Measurements from ENCODE around the gene MRPL40.
"Not testable (repeated sequence)": the region's sequence is repeated elsewhere in the genome, so short reads cannot be mapped to it uniquely, and the experiment has no call there.

Gene MRPL40

GRCh38 chr22:19442166-19442565, 9.8 kb downstream of the MRPL40 start:
- H3K27ac ChIP-seq (ENCODE audit: extremely low read depth, low read depth, low read length) = no peak overlapping the region
- peaks cover 3 to 57% of the 10 kb centered on the region in 2 experiments; a peak in 2 of 3 replicates for H3K36me3 ChIP-seq (ENCODE audit: control insufficient read depth in 2 of 2, insufficient read depth in 1 of 2, low read length in 2 of 2)
- no peaks in the 10 kb centered on the region for H3K4me1 ChIP-seq (ENCODE audit: control insufficient read depth, insufficient read depth, low read length)
- no peak overlapping the region for H3K4me3 ChIP-seq (ENCODE audit: low read depth, low read length)
- POLR2A ChIA-PET = no interaction called here
- CTCF ChIA-PET = interaction anchor here (0.7 to 1.5 kb wide), 2 partner anchors 15 to 188 kb away, joined by 7 read pairs; no protein-coding TSS in a partner anchor
- TF ChIP-seq ZNF704 (tag by site-specific recombination; IDR thresholded peaks at IDR 0.05) = no peak
- TF ChIP-seq ZNF549 (tag by site-specific recombination; IDR thresholded peaks at IDR 0.05) = no peak
- TF ChIP-seq ZNF645 (tag by site-specific recombination; IDR thresholded peaks at IDR 0.05) = no peak
- TF ChIP-seq ZBTB6 (tag by site-specific recombination; IDR thresholded peaks at IDR 0.05) = no peak
- TF ChIP-seq ZNF768 (tag by site-specific recombination; IDR thresholded peaks at IDR 0.05) = no peak
- no peak for TF ChIP-seq ZNF677 (tag by site-specific recombination; IDR thresholded peaks at IDR 0.05)
- no peak for TF ChIP-seq ZNF146 (tag by site-specific recombination; IDR thresholded peaks at IDR 0.05)
- H3K9me3 ChIP-seq (ENCODE audit: control insufficient read depth, insufficient read depth, low read depth, low read length) = no peaks in the 10 kb centered on the region

GRCh38 chr22:19443544-19444211, 11.3 kb downstream of the MRPL40 start:
- CTCF ChIA-PET = interaction anchor here (0.6 to 1.5 kb wide), 4 partner anchors 16 to 275 kb away, joined by 3 to 7 read pairs (median 3); no protein-coding TSS in a partner anchor
- H3K36me3 ChIP-seq (ENCODE audit: control insufficient read depth in 2 of 2, insufficient read depth in 1 of 2, low read length in 2 of 2) = peaks cover 3 to 54% of the 10 kb centered on the region in 2 experiments; a peak in 2 of 3 replicates

GRCh38 chr22:19445279-19445982, 13.1 kb downstream of the MRPL40 start:
- H3K9me3 ChIP-seq (ENCODE audit: control insufficient read depth, insufficient read depth, low read depth, low read length); H3K27ac ChIP-seq (ENCODE audit: extremely low read depth, low read depth, low read length); H3K4me3 ChIP-seq (ENCODE audit: low read depth, low read length); H3K4me1 ChIP-seq (ENCODE audit: control insufficient read depth, insufficient read depth, low read length): not testable (repeated sequence)
- POLR2A ChIA-PET = interaction anchor here (0.6 to 1.9 kb wide), 5 partner anchors 34 to 1152 kb away, joined by 3 to 5 read pairs (median 3); partner anchors contain the start of genes CDC45 and SLC25A1
- peaks cover 0 to 66% of the 10 kb centered on the region in 2 experiments; a peak in 2 of 3 replicates for H3K36me3 ChIP-seq (ENCODE audit: control insufficient read depth in 2 of 2, insufficient read depth in 1 of 2, low read length in 2 of 2)
- CTCF ChIA-PET = interaction anchor here (0.9 to 1.9 kb wide), 3 partner anchors 11 to 266 kb away, joined by 3 to 9 read pairs (median 8); partner anchors contain the start of gene SLC25A1

More at GRCh38 chr22:19443544-19444211, 11.3 kb downstream of the MRPL40 start:
- POLR2A ChIA-PET = interaction anchor here (1.5 to 2.0 kb wide), 3 partner anchors 8 to 36 kb away, joined by 3 to 9 read pairs (median 3); partner anchors contain the start of genes CDC45, HIRA and MRPL40
- H3K27ac ChIP-seq (ENCODE audit: extremely low read depth, low read depth, low read length) = no peak overlapping the region
- TF ChIP-seq ZBTB44 (tag by site-specific recombination; IDR thresholded peaks at IDR 0.05) (no peak), ZNF426 (tag by site-specific recombination; IDR thresholded peaks at IDR 0.05) (no peak), ZNF239 (tag by site-specific recombination; IDR thresholded peaks at IDR 0.05) (no peak), ZNF670 (tag by site-specific recombination; IDR thresholded peaks at IDR 0.05; ENCODE audit: low read depth) (no peak)
- no peaks in the 10 kb centered on the region for H3K9me3 ChIP-seq (ENCODE audit: control insufficient read depth, insufficient read depth, low read depth, low read length)
- H3K4me1 ChIP-seq (ENCODE audit: control insufficient read depth, insufficient read depth, low read length) = no peaks in the 10 kb centered on the region
- no peak overlapping the region for H3K4me3 ChIP-seq (ENCODE audit: low read depth, low read length)
